Osteocyte (in vitro differentiated cells): Measurements from ENCODE around the gene VPS4B. TPM values are rescaled to one million over a fixed set of nuclear protein-coding genes. Genes with fewer than 3 reads are reported as not detected.
"Not testable (repeated sequence)": the region's sequence is repeated elsewhere in the genome, so short reads cannot be mapped to it uniquely, and the experiment has no call there.

ENCODE experiments used
- DNase-seq: peaks from one replicate; pipeline ENCODE4 v3.0.0; 2021; ENCODE audit warnings: mixed read lengths; ENCODE audit not compliant: unreplicated experiment; ENCODE audit errors: extremely low spot score
- H3K27ac Mint-ChIP-seq: one replicate; pipeline ENCODE4 v1.8.0; 2021; ENCODE audit warnings: mild to moderate bottlenecking, mixed read lengths; ENCODE audit not compliant: unreplicated experiment
- H3K27me3 Mint-ChIP-seq: one replicate; pipeline ENCODE4 v1.8.0; 2021; ENCODE audit warnings: mixed read lengths; ENCODE audit not compliant: unreplicated experiment
- H3K36me3 Mint-ChIP-seq: one replicate; pipeline ENCODE4 v1.8.0; 2021; ENCODE audit warnings: mixed read lengths; ENCODE audit not compliant: unreplicated experiment
- H3K4me1 Mint-ChIP-seq: one replicate; pipeline ENCODE4 v1.8.0; 2021; ENCODE audit warnings: mixed read lengths; ENCODE audit not compliant: unreplicated experiment
- H3K4me3 Mint-ChIP-seq: one replicate; pipeline ENCODE4 v1.8.0; 2021; ENCODE audit warnings: mild to moderate bottlenecking, moderate library complexity, mixed read lengths; ENCODE audit not compliant: unreplicated experiment
- H3K9me3 Mint-ChIP-seq: one replicate; pipeline ENCODE4 v1.8.0; 2021; ENCODE audit warnings: mixed read lengths; ENCODE audit not compliant: unreplicated experiment
- total RNA-seq: library from RNA; stranded (reverse); gene quantifications from 2 replicates; pipeline ENCODE4 v1.2.1, GENCODE V29; 2021
- TF ChIP-seq, protein P1 (sequence below): fragments of 200-600 bp; sonication (generic); IDR thresholded peaks from 2 replicates; pipeline ENCODE4 v1.5.0; 2021; ENCODE audit warnings: antibody characterized with exemption, mild to moderate bottlenecking, moderate library complexity

Gene VPS4B
- total RNA-seq, 1 donor from 2014 or later, result 59.1 TPM

DNA sequence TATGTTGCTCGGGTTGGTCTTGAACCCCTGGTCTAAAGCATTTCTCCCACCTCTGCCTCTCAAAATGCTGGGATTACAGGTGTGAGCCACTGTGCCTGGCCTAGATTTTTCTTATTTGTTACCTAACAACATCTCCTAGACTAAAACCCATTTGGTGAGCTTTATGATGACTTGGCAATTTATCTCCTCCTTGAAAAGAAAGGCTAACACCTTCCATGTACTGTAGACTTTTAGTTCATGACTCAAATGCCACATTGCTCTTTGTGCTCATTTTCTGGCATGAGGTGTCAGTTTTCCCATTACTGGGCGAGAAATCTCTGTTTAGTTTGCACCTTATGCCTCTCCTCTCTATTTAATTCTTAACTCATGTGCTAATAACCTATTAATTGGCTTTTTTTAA is 42.2 kb upstream of the VPS4B start:
- no peaks in the 10 kb centered on the region for H3K4me1 Mint-ChIP-seq
- H3K9me3 Mint-ChIP-seq, result no peaks in the 10 kb centered on the region
- H3K36me3 Mint-ChIP-seq, result no peaks in the 10 kb centered on the region
- H3K4me3 Mint-ChIP-seq, result no peak overlapping the region
- TF ChIP-seq, protein P1, sequence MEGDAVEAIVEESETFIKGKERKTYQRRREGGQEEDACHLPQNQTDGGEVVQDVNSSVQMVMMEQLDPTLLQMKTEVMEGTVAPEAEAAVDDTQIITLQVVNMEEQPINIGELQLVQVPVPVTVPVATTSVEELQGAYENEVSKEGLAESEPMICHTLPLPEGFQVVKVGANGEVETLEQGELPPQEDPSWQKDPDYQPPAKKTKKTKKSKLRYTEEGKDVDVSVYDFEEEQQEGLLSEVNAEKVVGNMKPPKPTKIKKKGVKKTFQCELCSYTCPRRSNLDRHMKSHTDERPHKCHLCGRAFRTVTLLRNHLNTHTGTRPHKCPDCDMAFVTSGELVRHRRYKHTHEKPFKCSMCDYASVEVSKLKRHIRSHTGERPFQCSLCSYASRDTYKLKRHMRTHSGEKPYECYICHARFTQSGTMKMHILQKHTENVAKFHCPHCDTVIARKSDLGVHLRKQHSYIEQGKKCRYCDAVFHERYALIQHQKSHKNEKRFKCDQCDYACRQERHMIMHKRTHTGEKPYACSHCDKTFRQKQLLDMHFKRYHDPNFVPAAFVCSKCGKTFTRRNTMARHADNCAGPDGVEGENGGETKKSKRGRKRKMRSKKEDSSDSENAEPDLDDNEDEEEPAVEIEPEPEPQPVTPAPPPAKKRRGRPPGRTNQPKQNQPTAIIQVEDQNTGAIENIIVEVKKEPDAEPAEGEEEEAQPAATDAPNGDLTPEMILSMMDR, result no peak
- H3K27ac Mint-ChIP-seq, result no peak overlapping the region
- no peak for DNase-seq
- H3K27me3 Mint-ChIP-seq, result no peaks in the 10 kb centered on the region

DNA sequence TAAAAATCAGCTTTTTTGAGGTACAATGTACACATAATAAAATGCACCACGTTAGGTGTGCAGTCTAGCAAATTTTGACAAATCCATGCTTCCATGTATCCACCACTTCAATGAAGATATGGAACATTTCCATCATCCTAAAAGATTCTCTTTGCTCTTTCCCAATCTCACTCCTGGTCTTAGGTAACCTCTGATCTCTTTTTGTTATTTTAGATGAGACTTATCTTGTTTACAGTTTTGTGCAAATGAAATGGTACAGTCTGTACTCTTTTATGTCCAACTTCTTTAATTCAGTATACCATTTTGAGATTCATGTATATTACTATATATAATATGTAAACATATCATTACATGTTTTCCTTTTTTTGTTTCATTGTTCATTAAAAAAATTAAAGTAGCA is 38.1 kb upstream of the VPS4B start:
- H3K27me3 Mint-ChIP-seq, result no peaks in the 10 kb centered on the region
- H3K4me3 Mint-ChIP-seq, result no peak overlapping the region
- no peaks in the 10 kb centered on the region for H3K36me3 Mint-ChIP-seq
- DNase-seq, result no peak
- H3K27ac Mint-ChIP-seq, result no peak overlapping the region
- TF ChIP-seq, protein P1, result no peak
- H3K9me3 Mint-ChIP-seq, result no peaks in the 10 kb centered on the region
- H3K4me1 Mint-ChIP-seq, result peaks cover 5% of the 10 kb centered on the region

DNA sequence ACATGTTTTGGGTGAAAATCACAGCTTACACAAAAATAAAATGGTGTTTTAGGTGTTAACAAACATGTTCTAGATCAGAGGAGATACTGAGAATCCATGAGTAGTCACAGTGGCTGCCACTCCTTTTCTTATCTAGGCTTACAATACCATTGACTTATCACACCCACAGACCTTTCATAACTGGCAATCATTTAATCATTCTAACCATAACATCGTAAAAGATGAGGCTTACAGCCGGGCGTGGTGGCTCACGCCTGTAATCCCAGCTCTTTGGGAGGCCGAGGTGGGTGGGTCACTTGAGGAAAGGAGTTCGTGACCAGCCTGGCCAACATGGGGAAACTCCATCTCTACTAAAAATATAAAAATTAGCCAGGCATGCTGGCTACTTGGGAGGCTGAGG is 35.7 kb upstream of the VPS4B start:
- H3K36me3 Mint-ChIP-seq, result no peaks in the 10 kb centered on the region
- no peaks in the 10 kb centered on the region for H3K9me3 Mint-ChIP-seq
- H3K4me3 Mint-ChIP-seq, result no peak overlapping the region
- no peak for DNase-seq
- H3K27me3 Mint-ChIP-seq, result no peaks in the 10 kb centered on the region
- H3K27ac Mint-ChIP-seq, result no peak overlapping the region
- TF ChIP-seq, protein P1, result no peak
- H3K4me1 Mint-ChIP-seq, result peaks cover 28% of the 10 kb centered on the region

DNA sequence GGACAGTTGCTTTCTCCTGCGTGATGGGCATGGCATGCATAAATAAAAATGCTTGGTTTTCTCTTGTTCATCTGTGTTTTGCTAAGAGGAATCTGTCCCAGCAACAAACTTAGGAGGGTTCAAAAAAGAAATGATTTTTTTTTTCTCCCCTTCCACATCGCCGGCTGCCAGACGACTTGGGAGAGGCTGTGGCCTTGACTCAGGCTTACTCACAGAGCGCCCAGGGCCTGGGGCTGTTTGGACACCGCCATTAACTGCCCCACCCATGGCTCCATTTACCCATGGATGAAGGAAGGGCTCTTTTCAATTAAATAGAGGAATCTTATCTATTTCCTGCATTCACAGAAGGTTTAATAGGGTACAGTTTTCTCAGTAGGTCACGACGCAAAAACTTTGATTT is 32.2 kb upstream of the VPS4B start:
- DNase-seq, result no peak
- H3K27ac Mint-ChIP-seq, result peak overlapping the region; percentile 95
- TF ChIP-seq, protein P1, result no peak
- no peaks in the 10 kb centered on the region for H3K9me3 Mint-ChIP-seq
- H3K4me1 Mint-ChIP-seq, result peaks cover 49% of the 10 kb centered on the region
- no peaks in the 10 kb centered on the region for H3K27me3 Mint-ChIP-seq
- H3K36me3 Mint-ChIP-seq, result no peaks in the 10 kb centered on the region
- H3K4me3 Mint-ChIP-seq, result peak overlapping the region; percentile 48

DNA sequence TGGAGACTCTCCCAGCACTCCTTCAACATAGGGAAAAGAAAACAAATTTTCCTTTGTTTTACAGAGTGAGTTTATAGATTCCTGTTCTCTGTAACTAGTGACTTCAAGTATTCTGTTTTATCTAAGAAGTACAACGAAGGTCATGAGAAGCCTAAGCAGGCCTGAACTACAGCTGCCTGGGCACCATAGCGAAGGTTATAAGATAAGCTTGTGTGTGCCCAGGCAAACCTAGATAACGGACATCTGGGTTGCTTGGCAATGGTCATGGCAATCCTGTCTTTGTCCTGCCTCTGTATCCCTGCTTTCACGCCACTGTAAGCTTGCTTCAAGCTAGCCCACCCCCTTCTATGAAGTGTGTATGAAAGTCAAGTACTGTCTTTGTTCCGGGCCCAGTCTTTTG is 30.5 kb upstream of the VPS4B start:
- H3K4me3 Mint-ChIP-seq, H3K27me3 Mint-ChIP-seq, H3K36me3 Mint-ChIP-seq, H3K9me3 Mint-ChIP-seq, DNase-seq: not testable (repeated sequence)
- H3K27ac Mint-ChIP-seq, result peak overlapping the region; percentile 95
- H3K4me1 Mint-ChIP-seq, result peaks cover 49% of the 10 kb centered on the region
